ENCODE results near the gene JMJD7. TPM values are rescaled to one million over a fixed set of nuclear protein-coding genes. Genes with fewer than 3 reads are reported as not detected.

Gene JMJD7
- total and polyA plus RNA-seq, 9 of the 15 experiments (the other 6 are each of a cell fraction or from before 2014, with no cell fraction given) = 1.2 to 13.9 (median 6.1) TPM

DNA sequence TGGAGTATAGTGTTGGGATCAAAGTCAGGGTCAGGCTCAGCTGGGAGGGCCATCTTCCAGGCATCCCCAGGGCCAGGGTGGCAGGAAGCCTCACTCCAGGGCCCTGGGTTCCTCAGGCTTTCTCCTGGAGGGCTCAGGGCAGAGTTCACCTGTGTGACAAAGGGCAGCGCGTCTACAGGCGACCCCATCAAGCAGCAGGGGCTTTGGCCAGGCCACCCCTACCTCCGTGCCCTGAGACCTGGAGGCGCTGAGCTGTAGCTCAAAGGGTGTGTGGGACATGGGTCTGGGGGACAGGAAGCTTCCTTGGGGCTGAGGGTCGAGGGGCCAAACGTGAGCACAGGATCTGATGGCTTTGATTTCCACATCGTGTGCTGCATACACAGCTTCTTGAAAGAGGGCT, 53.2 kb downstream of the JMJD7 start:
- POLR2A ChIA-PET = interaction anchor here (1.0 kb wide), 1 partner anchor 924 kb away, joined by 3 read pairs; no protein-coding TSS in a partner anchor
- no peak for TF ChIP-seq HNRNPH1 (optimal IDR thresholded peaks at IDR 0.05; ENCODE audit: low read depth, low read length)
- TF ChIP-seq, protein P1, sequence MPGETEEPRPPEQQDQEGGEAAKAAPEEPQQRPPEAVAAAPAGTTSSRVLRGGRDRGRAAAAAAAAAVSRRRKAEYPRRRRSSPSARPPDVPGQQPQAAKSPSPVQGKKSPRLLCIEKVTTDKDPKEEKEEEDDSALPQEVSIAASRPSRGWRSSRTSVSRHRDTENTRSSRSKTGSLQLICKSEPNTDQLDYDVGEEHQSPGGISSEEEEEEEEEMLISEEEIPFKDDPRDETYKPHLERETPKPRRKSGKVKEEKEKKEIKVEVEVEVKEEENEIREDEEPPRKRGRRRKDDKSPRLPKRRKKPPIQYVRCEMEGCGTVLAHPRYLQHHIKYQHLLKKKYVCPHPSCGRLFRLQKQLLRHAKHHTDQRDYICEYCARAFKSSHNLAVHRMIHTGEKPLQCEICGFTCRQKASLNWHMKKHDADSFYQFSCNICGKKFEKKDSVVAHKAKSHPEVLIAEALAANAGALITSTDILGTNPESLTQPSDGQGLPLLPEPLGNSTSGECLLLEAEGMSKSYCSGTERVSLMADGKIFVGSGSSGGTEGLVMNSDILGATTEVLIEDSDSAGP (CRISPR knock-in tag; IDR thresholded peaks at IDR 0.05) = no peak
- no peak for TF ChIP-seq ZNF384 (IDR thresholded peaks at IDR 0.05; ENCODE audit: low read depth, low read length)
- no peak for TF ChIP-seq JUNB (CRISPR knock-in tag; conservative IDR thresholded peaks at IDR 0.05)
- no peak for TF ChIP-seq HIVEP1 (CRISPR knock-in tag; IDR thresholded peaks at IDR 0.05)
- TF ChIP-seq, protein P2, sequence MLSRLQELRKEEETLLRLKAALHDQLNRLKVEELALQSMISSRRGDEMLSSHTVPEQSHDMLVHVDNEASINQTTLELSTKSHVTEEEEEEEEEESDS (CRISPR knock-in tag; IDR thresholded peaks at IDR 0.05) = no peak
- FAIRE-seq = no peak

More for the DNA sequence above, 53.2 kb downstream of the JMJD7 start:
- Histone ChIP-seq H3K79me2 (ENCODE audit: control insufficient read depth, insufficient read depth, low read length) (no peaks in the 10 kb centered on the region), H3K9me1 (ENCODE audit: control insufficient read depth, insufficient read depth, low read length) (no peaks in the 10 kb centered on the region), H4K20me1 (replicated peaks; ENCODE audit: control insufficient read depth, insufficient read depth, low read length) (peaks cover 11% of the 10 kb centered on the region; the same call in 1 of the 2 replicates), H3K4me2 (ENCODE audit: insufficient read depth, low read length) (no peak overlapping the region), H3K9ac (ENCODE audit: insufficient read depth in 1 of 2, low read depth in 2 of 2, low read length in 2 of 2) (no peak overlapping the region), H3K9me3 (replicated peaks; ENCODE audit: control insufficient read depth, insufficient read depth, low read depth, low read length) (no peaks in the 10 kb centered on the region), H2AFZ (ENCODE audit: low read depth, low read length) (no peak overlapping the region), H3K36me3 (ENCODE audit: control insufficient read depth, insufficient read depth, low read length) (no peaks in the 10 kb centered on the region), H3K27ac (ENCODE audit: extremely low read depth, low read depth, low read length) (no peak overlapping the region), H3K27me3 (ENCODE audit: control insufficient read depth in 2 of 2, insufficient read depth in 2 of 2, low read length in 2 of 2) (peaks cover 29 to 78% of the 10 kb centered on the region in 2 experiments; a peak in 4 of 5 replicates), H3K4me3 (no peak overlapping the region), H3K4me1 (replicated peaks in 1 of 2; ENCODE audit: control insufficient read depth in 2 of 2, insufficient read depth in 2 of 2, low read length in 2 of 2) (peaks cover 2 to 41% of the 10 kb centered on the region in 2 experiments; a peak in 3 of 5 replicates)
- WGBS (ENCODE audit: insufficient coverage, low coverage, missing lambda C conversion rate) = 8% methylated on average over 3 of the region's 8 CpGs
- ATAC-seq = no peak
- BruUV-seq (replicated peaks) = no TSS peak
- intact Hi-C loops (cut with micrococcal nuclease) = no loop called here
- DNase-seq (ENCODE audit: extremely low read depth in 1 of 4, low spot score in 3 of 4) = no peak
- CTCF ChIA-PET (ENCODE audit: low intra/inter-chr PET ratio) = no interaction called here
- in situ Hi-C loops (cut with MboI) = no loop called here
